GDM1 (cell line): ENCODE data around the gene GARNL3.

Experiments
- DNase-seq: peaks from one replicate; lab custom pipeline; 2025; lab: John Stamatoyannopoulos, UW

The GARNL3 gene

GRCh38 chr9:127349483-127350113 lies 85.0 kb downstream of the GARNL3 start:
- DNase-seq, result no peak

- DNase-seq, result no peak
Measured at GRCh38 chr9:127351182-127352166, 86.9 kb downstream of the GARNL3 start.

- DNase-seq, result no peak
Measured at GRCh38 chr9:127353882-127354281, 89.3 kb downstream of the GARNL3 start.

- DNase-seq, result no peak
Measured at GRCh38 chr9:127356906-127357305, 92.3 kb downstream of the GARNL3 start.

- DNase-seq, result no peak
Measured at GRCh38 chr9:127358023-127358535, 93.5 kb downstream of the GARNL3 start.

GRCh38 chr9:127358770-127359169 lies 94.2 kb downstream of the GARNL3 start:
- no peak for DNase-seq

GRCh38 chr9:127360250-127360649 lies 95.7 kb downstream of the GARNL3 start:
- no peak for DNase-seq

- DNase-seq, result no peak
Measured at GRCh38 chr9:127360829-127361228, 96.3 kb downstream of the GARNL3 start.

- DNase-seq, result peak; percentile 43
Measured at GRCh38 chr9:127361561-127361960, 97.0 kb downstream of the GARNL3 start.

GRCh38 chr9:127362829-127363228 lies 98.3 kb downstream of the GARNL3 start:
- DNase-seq, result no peak

GRCh38 chr9:127365461-127365860 lies 100.9 kb downstream of the GARNL3 start:
- DNase-seq, result no peak

GRCh38 chr9:127366594-127366993 lies 102.0 kb downstream of the GARNL3 start:
- no peak for DNase-seq

GRCh38 chr9:127368852-127369402 lies 104.4 kb downstream of the GARNL3 start:
- DNase-seq, result no peak

- no peak for DNase-seq
Measured at GRCh38 chr9:127369428-127369827, 104.9 kb downstream of the GARNL3 start.

- DNase-seq, result peak; percentile 43
Measured at GRCh38 chr9:127370147-127370579, 105.6 kb downstream of the GARNL3 start.

- no peak for DNase-seq
Measured at GRCh38 chr9:127370672-127371648, 106.4 kb downstream of the GARNL3 start.

- no peak for DNase-seq
Measured at GRCh38 chr9:127380479-127380878, 115.9 kb downstream of the GARNL3 start.

GRCh38 chr9:127382541-127382940 lies 118.0 kb downstream of the GARNL3 start:
- no peak for DNase-seq

GRCh38 chr9:127384016-127384730 lies 119.6 kb downstream of the GARNL3 start:
- DNase-seq, result no peak

GRCh38 chr9:127384901-127385300 lies 120.3 kb downstream of the GARNL3 start:
- no peak for DNase-seq

- no peak for DNase-seq
Measured at GRCh38 chr9:127386249-127386648, 121.7 kb downstream of the GARNL3 start.
